PFSK-1 (cell line): Measurements from ENCODE around the gene MYCT1.

Experiments
- FOXP2 ChIP-seq: optimal IDR thresholded peaks from 2 replicates; pipeline ENCODE3; 2011; ENCODE audit warnings: borderline replicate concordance, control low read depth, inconsistent platforms; ENCODE audit not compliant: insufficient read depth; ENCODE audit errors: extremely low read length, extremely low read depth
- POLR2AphosphoS5 ChIP-seq: IDR thresholded peaks from 2 replicates; pipeline ENCODE4 v1.6.1; 2012; ENCODE audit warnings: low read depth, mild to moderate bottlenecking, control low read depth, low read length, moderate library complexity
- REST ChIP-seq, 2 experiments: IDR thresholded peaks; 2 replicates each; pipeline versions ENCODE4 v1.6.1 to v1.8.0; 2011 to 2012; ENCODE audit warnings: low read depth in 2 of 2, low read length in 2 of 2, control low read depth in 1 of 2, inconsistent platforms in 1 of 2, mild to moderate bottlenecking in 1 of 2, moderate library complexity in 1 of 2; ENCODE audit not compliant: insufficient read depth in 1 of 2
- SIN3A ChIP-seq: IDR thresholded peaks from 2 replicates; pipeline ENCODE4 v1.6.1; 2012; ENCODE audit warnings: mild to moderate bottlenecking, low read length, moderate library complexity, borderline replicate concordance; ENCODE audit not compliant: insufficient read depth
- TAF1 ChIP-seq: IDR thresholded peaks from 2 replicates; pipeline ENCODE4 v1.6.1; 2012; ENCODE audit warnings: low read length, control low read depth, borderline replicate concordance; ENCODE audit not compliant: insufficient read depth

MYCT1 gene

DNA sequence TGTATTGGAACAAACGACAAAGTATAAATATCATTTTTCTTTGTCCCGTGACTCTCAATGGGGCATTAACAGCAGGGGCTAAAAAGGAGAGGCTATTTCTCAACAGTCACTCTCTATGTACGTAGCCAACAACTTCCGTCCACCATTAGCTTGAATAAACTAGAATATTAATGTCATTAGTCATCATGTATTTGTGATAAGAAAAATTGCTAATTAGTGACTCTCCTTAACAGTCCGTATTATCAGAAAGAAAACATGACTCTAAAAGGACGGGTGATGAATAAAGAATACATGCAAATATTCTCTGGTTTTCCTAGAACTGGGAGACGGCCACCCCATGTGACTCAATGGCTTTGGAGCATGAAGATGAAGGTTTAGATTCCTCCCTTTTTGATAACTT, 71.5 kb downstream of the MYCT1 start:
- TF ChIP-seq FOXP2, result no peak
- TF ChIP-seq POLR2AphosphoS5, result no peak
- no peak for TF ChIP-seq REST (IDR thresholded peaks at IDR 0.05; ENCODE audit: insufficient read depth in 1 of 2, low read depth in 2 of 2, low read length in 2 of 2)
- no peak for TF ChIP-seq TAF1
- no peak for TF ChIP-seq SIN3A

DNA sequence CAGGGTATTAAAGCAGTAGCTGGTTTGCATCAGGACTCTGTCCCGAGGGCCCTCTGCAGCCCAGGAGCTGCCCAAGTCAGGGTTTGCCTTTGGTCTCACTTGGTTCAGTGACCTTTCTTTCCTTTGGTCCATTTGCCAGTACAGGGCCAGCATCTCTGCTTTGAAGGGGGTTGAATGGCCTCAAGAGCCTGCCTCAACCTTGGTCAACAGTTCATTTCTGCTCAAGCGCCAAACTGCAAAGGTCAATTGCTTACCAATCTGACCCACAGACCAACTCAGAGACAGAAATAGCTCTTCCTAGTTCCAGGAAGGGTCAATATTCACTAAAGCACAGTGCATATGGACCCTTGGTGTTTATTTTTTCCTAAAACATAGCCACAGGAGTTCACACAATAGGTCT, 72.3 kb downstream of the MYCT1 start:
- no peak for TF ChIP-seq SIN3A
- no peak for TF ChIP-seq REST (IDR thresholded peaks at IDR 0.05; ENCODE audit: insufficient read depth in 1 of 2, low read depth in 2 of 2, low read length in 2 of 2)

- TF ChIP-seq REST (IDR thresholded peaks at IDR 0.05; ENCODE audit: insufficient read depth in 1 of 2, low read depth in 2 of 2, low read length in 2 of 2) (no peak), SIN3A (no peak), POLR2AphosphoS5 (no peak), TAF1 (no peak)
Observed at GRCh38 chr6:152771061-152771687, 73.5 kb downstream of the MYCT1 start.
